PC-3 (cell line): ENCODE measurements around the gene HYDIN. TPM values are rescaled to one million over a fixed set of nuclear protein-coding genes. Genes with fewer than 3 reads are reported as not detected.

Source experiments
- ATAC-seq: fragments of 200-7000 bp; cut with Tn5 transposase; 2 replicates; pipeline ENCODE4 v1.9.1; 2020; ENCODE audit warnings: mild to moderate bottlenecking, moderate library complexity
- BruUV-seq: library from RNA; stranded (reverse); fragments of 400-500 nt; replicated peaks from 2 replicates; lab custom pipeline; 2021; lab: Mats Ljungman, UMichigan
- CTCF ChIA-PET: fragments of 300-600 bp; sonication (Branson Sonifier 250); formaldehyde crosslinking; loops from one replicate; lab custom pipeline; 2022; ENCODE audit warnings: antibody characterized with exemption; lab: Charles Lee
- POLR2A ChIA-PET: fragments of 300-600 bp; sonication (Branson Sonifier 250); formaldehyde crosslinking; loops from one replicate; lab custom pipeline; 2022; ENCODE audit warnings: antibody characterized with exemption; ENCODE audit not compliant: unreplicated experiment; lab: Charles Lee
- DNase-seq: peaks from one replicate; pipeline ENCODE4 v3.0.0-alpha.2; 2015
- H2AFZ ChIP-seq: fragments of 300-600 bp; sonication (generic); 2 replicates; pipeline ENCODE4 v1.6.0; 2016; ENCODE audit warnings: antibody characterized with exemption, low read length
- H3F3A ChIP-seq: fragments of 300-600 bp; sonication (generic); one replicate; pipeline ENCODE4 v1.6.0; 2017; ENCODE audit warnings: antibody characterized with exemption, low read length, control low read depth, mild to moderate bottlenecking; ENCODE audit not compliant: unreplicated experiment
- H3K27ac ChIP-seq: fragments of 300-600 bp; sonication (generic); 2 replicates; pipeline ENCODE4 v1.5.1; 2016; ENCODE audit warnings: mild to moderate bottlenecking, low read length
- H3K27me3 ChIP-seq: fragments of 300-600 bp; sonication (generic); 2 replicates; pipeline ENCODE4 v1.6.1; 2016; ENCODE audit warnings: low read length, mixed read lengths
- H3K36me3 ChIP-seq: fragments of 300-600 bp; sonication (generic); 2 replicates; pipeline ENCODE4 v1.6.1; 2016; ENCODE audit warnings: low read depth, mixed run types, low read length, mixed read lengths
- H3K4me1 ChIP-seq: fragments of 300-600 bp; sonication (generic); 2 replicates; pipeline ENCODE4 v1.5.1; 2016; ENCODE audit warnings: low read length; ENCODE audit not compliant: insufficient read depth
- H3K4me2 ChIP-seq: fragments of 300-600 bp; sonication (generic); 2 replicates; pipeline ENCODE4 v1.6.0; 2016; ENCODE audit warnings: low read length
- H3K4me3 ChIP-seq: fragments of 300-600 bp; sonication (generic); 2 replicates; pipeline ENCODE4 v1.5.1; 2016; ENCODE audit warnings: mild to moderate bottlenecking, low read length, mixed read lengths
- H3K79me2 ChIP-seq: fragments of 300-600 bp; sonication (generic); 2 replicates; pipeline ENCODE4 v1.6.1; 2017; ENCODE audit warnings: low read length, mixed read lengths
- H3K9ac ChIP-seq: fragments of 300-600 bp; sonication (generic); 2 replicates; pipeline ENCODE4 v1.6.0; 2016; ENCODE audit warnings: mild to moderate bottlenecking, low read length
- H3K9me2 ChIP-seq: fragments of 300-600 bp; sonication (generic); replicated peaks from 2 replicates; pipeline ENCODE4 v1.6.1; 2016; ENCODE audit warnings: mixed run types, low read length, mixed read lengths
- H3K9me3 ChIP-seq: fragments of 300-600 bp; sonication (generic); 2 replicates; pipeline ENCODE4 v1.6.1; 2016; ENCODE audit warnings: low read length, mixed read lengths
- H4K20me1 ChIP-seq: fragments of 300-600 bp; sonication (generic); 2 replicates; pipeline ENCODE4 v1.6.1; 2016; ENCODE audit warnings: low read length, mixed read lengths
- EZH2 ChIP-seq: fragments of 300-600 bp; sonication (generic); IDR thresholded peaks from one replicate; pipeline ENCODE4 v1.6.1; 2017; ENCODE audit warnings: antibody characterized with exemption, mild to moderate bottlenecking, low read length; ENCODE audit not compliant: unreplicated experiment
- EZH2phosphoT487 ChIP-seq: fragments of 300-600 bp; sonication (generic); IDR thresholded peaks from 2 replicates; pipeline ENCODE4 v1.6.1; 2018; ENCODE audit warnings: mild to moderate bottlenecking, antibody characterized with exemption, low read length, borderline replicate concordance
- intact Hi-C: fragments of 100-400 bp; cut with micrococcal nuclease; formaldehyde crosslinking; loops from 2 replicates; pipeline ENCODE4 v1.9.0; 2023
- total RNA-seq: library from RNA; depleted of rRNA; stranded (reverse); fragments of >200 nt; gene quantifications from 2 replicates; pipeline ENCODE4 v1.2.3, GENCODE V29; 2014
- TF ChIP-seq, protein P1 (sequence below): fragments of 300-600 bp; sonication (generic); conservative IDR thresholded peaks from 2 replicates; pipeline ENCODE4 v1.5.1; 2017; ENCODE audit warnings: antibody characterized with exemption, low read depth, mild to moderate bottlenecking, low read length

The HYDIN gene
- total RNA-seq, 1 experiment from 2014 or later: 0.69 TPM

- Histone ChIP-seq H3K9me2 (no peaks in the 10 kb centered on the region), H3K9me3 (no peaks in the 10 kb centered on the region), H3F3A (no peaks in the 10 kb centered on the region), H3K9ac (no peak overlapping the region), H3K36me3 (no peaks in the 10 kb centered on the region), H3K79me2 (no peaks in the 10 kb centered on the region), H3K27ac (no peak overlapping the region), H3K27me3 (no peaks in the 10 kb centered on the region), H3K4me3 (no peak overlapping the region), H3K4me2 (no peak overlapping the region), H3K4me1 (no peaks in the 10 kb centered on the region), H4K20me1 (no peaks in the 10 kb centered on the region), H2AFZ (no peak overlapping the region)
- ATAC-seq (no peak), DNase-seq (no peak)
- intact Hi-C loops: no loop called here
- POLR2A ChIA-PET: no interaction called here
- no TSS peak for BruUV-seq
- TF ChIP-seq EZH2: no peak
- TF ChIP-seq, protein P1, sequence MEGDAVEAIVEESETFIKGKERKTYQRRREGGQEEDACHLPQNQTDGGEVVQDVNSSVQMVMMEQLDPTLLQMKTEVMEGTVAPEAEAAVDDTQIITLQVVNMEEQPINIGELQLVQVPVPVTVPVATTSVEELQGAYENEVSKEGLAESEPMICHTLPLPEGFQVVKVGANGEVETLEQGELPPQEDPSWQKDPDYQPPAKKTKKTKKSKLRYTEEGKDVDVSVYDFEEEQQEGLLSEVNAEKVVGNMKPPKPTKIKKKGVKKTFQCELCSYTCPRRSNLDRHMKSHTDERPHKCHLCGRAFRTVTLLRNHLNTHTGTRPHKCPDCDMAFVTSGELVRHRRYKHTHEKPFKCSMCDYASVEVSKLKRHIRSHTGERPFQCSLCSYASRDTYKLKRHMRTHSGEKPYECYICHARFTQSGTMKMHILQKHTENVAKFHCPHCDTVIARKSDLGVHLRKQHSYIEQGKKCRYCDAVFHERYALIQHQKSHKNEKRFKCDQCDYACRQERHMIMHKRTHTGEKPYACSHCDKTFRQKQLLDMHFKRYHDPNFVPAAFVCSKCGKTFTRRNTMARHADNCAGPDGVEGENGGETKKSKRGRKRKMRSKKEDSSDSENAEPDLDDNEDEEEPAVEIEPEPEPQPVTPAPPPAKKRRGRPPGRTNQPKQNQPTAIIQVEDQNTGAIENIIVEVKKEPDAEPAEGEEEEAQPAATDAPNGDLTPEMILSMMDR: no peak
- CTCF ChIA-PET: no interaction called here
Measured at GRCh38 chr16:71242601-71243000, 12.1 kb upstream of the HYDIN start.

DNA sequence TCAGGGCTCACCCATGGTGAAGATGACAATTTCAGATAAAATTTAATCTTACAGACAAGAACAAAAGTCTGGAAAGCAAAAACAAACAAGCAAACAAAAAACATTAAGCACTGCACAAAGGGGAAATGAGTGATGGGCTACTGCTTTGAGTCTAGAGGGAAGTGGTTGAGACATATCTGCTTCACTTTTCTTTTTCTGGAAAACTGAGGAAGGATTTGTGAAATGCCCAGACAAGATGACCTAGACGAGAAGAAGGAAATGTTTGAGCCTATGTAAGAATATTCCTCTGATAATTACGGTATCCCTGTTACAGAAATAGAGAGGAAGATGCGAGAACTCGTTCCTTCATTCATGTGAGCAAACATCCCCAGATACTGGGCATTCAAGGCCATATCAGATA lies 11.5 kb upstream of the HYDIN start:
- Histone ChIP-seq H3K4me1 (no peaks in the 10 kb centered on the region), H3F3A (no peaks in the 10 kb centered on the region), H3K4me3 (no peak overlapping the region), H3K79me2 (no peaks in the 10 kb centered on the region), H3K27ac (no peak overlapping the region), H3K9me3 (no peaks in the 10 kb centered on the region), H3K36me3 (no peaks in the 10 kb centered on the region), H3K27me3 (no peaks in the 10 kb centered on the region), H3K9ac (no peak overlapping the region), H4K20me1 (no peaks in the 10 kb centered on the region), H3K4me2 (no peak overlapping the region), H3K9me2 (no peaks in the 10 kb centered on the region), H2AFZ (no peak overlapping the region)
- CTCF ChIA-PET: no interaction called here
- no TSS peak for BruUV-seq
- DNase-seq (no peak), ATAC-seq (no peak)
- TF ChIP-seq, protein P1: no peak
- TF ChIP-seq EZH2phosphoT487: no peak
- no peak for TF ChIP-seq EZH2
- POLR2A ChIA-PET: no interaction called here
- intact Hi-C loops: no loop called here

DNA sequence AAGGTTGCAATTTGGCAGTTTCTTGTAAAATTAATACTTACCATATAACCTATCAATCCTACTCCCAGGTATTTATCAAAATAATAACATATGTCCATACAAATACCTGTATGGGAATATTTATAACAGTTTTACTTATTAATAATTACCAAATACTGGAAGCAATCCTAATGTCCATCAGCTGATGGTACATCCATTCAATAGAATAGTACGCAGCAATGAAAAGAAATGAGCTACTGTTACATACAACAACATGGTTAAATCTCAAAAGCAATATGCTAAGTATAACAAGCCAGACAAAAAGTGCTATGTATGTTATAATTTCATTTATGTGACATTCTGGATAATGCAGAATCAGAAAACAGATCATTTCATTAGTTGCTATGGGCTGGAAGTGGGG lies 1.2 kb downstream of the HYDIN start:
- Histone ChIP-seq H3K36me3 (no peaks in the 10 kb centered on the region), H3K4me3 (no peak overlapping the region), H3K27me3 (no peaks in the 10 kb centered on the region), H3K79me2 (no peaks in the 10 kb centered on the region), H3K9me2 (no peaks in the 10 kb centered on the region), H3F3A (no peaks in the 10 kb centered on the region), H3K4me2 (no peak overlapping the region), H3K9ac (no peak overlapping the region), H3K9me3 (0 out of 2 replicates have a peak, but pooled peaks cover 8% of the 10 kb centered on the region), H2AFZ (no peak overlapping the region), H3K27ac (no peak overlapping the region), H4K20me1 (no peaks in the 10 kb centered on the region), H3K4me1 (no peaks in the 10 kb centered on the region)
- CTCF ChIA-PET: no interaction called here
- DNase-seq: no peak
- no TSS peak for BruUV-seq
- no peak for ATAC-seq
- TF ChIP-seq EZH2phosphoT487: no peak
- TF ChIP-seq, protein P1: no peak
- TF ChIP-seq EZH2: no peak
- intact Hi-C loops: no loop called here
- POLR2A ChIA-PET: no interaction called here
